AG20443 (cell line): ENCODE results near the gene ERICH6B.

Source experiments
- DNase-seq: peaks from one replicate; pipeline ENCODE4 v3.0.0; 2012; ENCODE audit warnings: low spot score, mixed read lengths

Gene ERICH6B

DNA sequence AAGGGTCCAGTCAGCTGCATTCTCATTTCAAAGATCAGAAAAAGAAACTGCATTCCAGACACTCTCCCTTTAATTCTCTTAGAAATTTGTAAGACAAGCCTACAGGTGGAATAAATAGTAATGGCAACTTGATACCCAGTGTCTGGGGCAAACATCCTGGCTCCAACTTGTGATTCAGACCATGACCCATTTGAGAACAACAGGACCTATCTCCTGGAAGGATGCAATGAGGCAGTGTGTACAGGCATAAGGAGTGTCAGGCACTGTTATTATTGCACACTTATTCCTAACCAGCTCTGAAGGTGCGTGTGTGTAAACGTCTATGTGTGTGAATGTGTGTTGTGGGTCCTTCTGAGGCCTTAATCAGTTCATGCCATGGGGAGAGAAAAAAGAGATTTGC is 13.9 kb downstream of the ERICH6B start:
- DNase-seq = no peak

DNA sequence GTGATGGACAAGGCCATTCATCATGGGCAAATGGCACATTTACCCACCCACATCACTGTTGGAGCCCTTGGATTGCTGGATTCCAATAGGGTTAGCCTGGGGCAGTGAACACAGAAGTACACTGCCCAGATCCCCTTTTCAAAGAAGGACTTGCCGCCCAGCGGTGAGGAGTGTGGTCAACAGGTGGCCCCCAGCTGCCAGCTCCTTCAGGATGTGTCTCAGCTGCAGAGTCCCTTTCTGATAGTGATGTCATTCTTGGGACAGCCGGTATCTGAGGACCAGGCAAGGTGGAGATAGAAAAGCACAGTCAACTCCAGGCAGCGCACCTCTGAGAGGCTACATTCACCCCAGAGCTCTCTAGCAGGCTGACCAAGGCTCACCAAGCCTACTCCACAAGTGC is 16.9 kb downstream of the ERICH6B start:
- DNase-seq = no peak

DNA sequence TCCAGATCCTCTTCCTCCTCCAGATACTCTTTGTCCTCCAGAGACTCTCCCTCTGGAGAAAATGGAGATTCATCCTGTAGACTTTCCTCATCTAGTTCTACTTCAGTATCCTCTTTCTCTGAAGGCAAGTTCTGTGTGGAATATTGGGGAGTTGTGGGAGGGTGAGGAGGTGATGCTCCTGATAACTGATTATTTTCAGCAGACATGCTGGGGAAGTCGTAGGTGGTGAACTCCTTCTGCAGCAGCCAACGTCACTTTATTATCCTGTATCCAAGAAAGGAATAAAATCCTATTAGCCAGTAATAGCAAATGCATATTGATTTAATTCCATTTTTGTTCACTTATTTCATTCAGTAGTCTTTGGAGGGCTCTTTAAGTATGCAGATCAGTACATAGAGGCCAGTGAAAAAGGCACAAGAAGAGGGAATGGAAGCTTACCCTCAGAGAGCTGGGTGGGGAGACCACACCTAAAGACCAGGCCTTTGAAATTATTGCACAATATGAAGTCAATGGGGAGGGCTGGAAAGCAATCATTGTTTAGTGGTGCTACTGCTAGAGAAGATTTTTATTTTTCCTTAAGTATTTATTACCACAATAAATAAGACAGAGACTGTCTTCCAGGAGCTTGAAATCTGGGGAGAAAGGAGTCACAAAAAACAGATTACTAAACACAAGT is 18.6 kb downstream of the ERICH6B start:
- no peak for DNase-seq

DNA sequence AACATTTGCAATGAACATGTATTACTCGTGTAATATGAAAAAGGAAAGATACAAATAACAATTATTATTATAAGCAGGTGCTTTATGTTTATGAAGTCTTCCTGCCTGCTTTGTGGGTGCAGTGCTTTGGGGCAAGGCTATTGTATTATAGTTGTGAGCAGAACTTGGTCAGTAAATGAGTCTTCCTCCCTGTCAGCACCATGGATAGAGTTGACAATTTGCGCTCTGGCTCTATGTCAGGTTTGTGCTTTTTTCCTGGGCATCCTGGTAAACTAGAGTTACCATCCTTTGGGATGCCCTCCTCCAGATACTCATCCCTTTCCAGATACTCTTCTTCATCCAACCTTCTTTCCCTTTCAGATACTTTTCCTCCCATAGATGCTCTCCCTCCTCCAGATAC is 19.6 kb downstream of the ERICH6B start:
- DNase-seq = no peak

DNA sequence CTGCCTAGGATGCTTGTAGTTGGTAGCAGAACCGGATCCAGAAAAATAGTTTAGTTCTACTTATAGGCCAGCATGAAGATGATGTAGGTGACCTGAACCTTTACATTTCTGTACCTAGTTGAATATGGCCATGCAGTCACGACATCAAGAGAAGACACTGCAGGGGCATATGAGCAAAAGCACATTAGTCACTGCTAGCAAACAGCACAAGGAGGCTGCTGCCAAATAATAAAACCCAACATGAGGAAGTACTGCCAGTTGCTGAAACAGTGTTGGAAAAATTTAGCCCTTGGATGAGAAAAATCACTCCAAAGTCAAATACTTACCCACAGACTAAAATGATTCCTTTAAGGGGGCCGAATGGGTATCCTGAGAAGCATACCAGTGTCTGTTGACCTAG is 20.8 kb downstream of the ERICH6B start:
- DNase-seq = no peak

DNA sequence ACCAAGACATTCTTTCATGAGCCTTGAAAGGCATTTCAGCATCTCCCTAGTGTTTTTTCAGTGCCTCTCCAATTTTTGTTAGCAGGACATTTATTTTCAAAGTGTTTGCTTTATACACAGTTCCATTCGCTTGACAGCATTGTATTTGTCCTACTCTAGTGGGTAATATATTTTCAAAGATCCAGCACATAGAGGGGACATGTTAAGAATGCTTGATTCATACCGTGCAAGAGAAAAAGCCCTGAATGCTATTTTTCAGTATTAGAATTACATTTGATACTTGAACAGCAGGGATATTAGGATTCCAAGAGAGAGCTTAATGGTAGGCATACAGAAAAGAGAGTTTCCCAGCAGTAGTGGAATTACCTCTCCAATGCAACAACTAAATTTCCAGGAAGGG is 21.3 kb downstream of the ERICH6B start:
- DNase-seq = no peak

DNA sequence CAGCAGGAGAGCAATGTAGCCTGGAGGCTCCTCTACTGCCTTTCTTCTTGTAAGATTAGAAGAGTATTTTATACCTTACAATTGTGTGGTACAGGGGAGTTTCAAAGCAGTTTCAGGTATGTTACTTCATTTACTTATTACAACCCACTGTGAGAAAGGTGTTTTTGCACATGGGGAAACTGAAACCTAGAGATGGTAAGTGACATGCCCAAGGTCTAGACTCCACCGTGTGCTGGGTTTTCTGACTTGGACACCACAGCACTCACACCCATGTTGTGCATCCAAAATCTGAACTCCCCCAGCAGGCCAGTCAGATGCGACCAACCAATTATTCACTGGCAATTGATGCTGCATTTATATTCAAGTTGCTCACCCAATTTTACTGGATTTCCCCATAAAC is 22.8 kb downstream of the ERICH6B start:
- DNase-seq = no peak

DNA sequence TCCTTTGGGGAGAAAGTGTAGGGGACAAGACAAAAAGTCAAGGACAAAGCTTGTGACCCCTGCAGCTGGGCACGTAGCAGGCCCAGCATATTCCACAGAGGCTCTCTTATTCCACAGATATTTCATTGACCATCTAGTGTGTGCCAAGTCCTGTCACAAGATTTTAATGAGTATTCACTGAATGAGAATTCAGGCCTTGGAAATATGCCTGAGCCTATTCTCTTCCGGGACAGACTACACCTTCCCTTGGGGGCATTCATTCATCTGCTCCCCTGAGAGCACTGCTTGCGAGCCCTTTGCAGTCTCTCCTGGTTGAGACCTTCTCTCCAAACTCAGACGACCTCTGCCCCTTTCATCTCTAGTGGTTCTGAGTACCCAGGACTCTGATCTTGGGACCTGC is 25.5 kb downstream of the ERICH6B start:
- no peak for DNase-seq

DNA sequence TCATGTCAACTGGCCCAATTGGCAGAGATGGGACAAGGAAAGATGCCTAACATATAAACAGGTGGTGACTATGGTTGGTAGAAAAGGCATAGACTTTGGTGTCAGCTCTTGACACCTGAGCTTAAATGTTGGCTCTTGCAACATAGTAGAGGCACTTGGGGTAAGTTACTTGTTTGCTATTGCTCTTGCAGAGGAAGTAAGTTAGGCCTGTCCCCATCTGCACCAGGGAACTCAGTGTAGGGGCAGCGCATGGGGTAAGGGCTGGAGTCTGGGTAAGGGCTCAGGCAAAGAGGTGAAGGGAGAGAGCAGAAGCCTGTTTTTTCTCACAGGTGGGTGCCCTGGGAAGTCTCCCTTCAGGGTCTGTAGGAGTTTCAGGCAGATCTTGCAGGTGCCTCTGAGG is 27.6 kb downstream of the ERICH6B start:
- no peak for DNase-seq

DNA sequence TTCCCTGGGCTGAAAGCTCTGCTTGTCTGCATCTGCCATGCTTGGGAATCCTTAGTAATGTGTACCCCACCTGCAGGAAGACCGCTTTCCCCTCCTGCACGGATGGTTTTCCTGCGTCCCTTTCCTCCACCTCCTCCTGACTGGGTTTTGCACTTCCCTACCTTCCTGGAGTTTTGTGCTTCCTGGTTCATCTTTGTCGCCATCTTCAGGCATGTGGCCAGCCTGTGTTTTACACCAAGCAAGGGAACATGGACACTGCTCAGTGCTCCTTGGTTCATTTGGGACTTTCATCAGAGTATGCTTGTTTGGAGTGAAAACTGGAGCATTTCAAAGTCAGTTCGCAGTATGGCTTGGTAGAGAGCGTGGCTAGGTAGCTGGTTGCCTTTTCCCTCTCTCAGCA is 30.7 kb downstream of the ERICH6B start:
- DNase-seq = no peak

DNA sequence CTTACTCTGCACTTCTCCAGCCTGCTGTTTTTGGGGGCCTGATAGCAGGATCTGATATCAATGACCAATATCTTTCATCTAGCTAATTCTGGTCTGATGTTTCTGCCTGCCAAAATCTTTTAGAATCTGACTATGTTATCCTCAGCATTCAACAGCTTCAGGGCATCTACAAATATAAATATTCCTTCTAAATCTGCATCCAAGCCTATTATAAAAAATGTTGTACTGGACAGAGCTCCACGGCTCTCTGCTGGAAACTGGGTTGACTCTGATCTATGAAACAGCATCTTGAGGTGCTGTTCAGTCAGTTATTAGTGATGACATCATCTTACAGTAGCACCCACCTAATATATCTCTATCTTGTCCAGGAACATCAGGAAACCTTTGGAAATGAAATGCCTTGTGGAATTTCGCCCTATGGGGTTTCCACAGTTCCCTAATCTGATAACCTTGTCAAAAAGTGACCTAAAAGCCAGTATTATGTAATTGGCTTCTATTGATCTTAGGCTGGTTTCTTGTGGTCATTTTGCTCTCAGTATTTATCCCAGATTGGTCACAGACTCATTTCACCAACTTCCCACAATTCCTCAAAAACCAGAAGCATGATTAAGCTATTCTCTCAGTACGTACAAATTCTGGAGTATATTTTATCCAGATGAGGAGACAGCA is 33.0 kb downstream of the ERICH6B start:
- no peak for DNase-seq

DNA sequence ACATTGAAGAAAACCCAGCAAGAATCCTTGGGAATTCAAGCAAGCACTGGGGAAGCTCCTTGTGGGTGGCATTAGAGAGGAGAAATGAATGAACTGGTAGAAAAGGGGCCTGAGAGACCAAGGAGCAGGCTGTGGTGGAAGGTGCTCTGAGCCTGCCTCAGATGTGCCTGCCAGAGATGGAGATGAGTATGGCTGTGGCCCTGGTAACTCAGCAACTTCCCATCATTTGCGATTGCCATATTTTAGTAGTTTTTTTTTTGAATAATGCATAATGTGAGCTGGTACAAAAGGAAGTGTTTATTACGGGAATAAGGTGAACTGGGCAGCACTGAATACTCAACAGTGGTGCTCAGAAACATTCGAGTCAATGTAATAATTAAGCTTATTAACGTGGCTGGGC is 39.1 kb downstream of the ERICH6B start:
- DNase-seq = no peak

DNA sequence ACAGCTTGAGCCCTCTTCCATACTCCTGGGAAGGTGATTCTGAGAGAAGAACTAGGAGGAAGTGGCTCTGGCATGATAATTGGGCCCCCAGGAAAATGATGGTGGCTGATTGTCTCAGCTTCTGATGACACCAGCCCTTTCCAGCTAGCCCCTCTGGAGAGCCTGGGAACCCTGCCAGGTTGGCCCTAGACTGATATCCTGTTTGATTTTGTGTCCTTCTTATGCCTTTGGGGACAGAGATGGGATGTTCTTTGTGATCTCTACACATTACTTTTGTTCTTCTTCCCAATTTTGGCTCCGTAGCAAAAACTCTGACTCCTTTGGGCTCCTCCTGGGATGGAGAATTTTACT is 39.7 kb downstream of the ERICH6B start:
- DNase-seq = no peak

DNA sequence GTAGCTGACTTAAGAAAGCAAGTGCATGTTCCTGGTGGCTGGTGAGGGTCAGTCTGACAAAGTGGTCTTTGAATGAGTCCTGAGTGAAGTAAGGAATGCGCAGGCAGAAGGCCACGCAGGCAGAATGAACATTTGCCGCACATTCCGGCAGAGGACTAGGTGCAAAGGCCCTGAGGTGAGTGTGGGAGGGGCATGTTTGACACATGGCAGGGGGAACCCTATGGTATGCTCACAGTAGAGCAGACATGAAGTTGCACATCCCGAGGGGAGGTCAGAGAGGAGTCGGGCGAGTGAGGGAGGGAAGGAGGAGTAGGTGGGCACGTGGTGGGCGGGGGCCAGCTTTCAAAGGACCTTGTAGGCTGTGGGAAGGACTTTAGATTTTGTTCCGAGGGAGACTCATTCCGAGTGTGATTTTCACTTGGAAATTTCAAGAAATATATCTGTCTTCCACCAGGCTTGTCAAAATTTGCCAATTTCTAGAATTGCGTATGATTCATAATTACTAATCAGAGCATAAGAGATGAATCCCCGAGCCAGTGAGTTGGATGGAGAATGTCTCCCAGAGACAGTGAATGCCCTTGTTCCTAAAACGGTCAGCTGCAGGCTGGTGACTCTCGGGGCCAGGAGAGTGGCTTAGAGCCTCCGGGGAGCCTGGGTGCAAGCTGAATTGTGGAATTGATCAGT is 40.3 kb downstream of the ERICH6B start:
- DNase-seq = no peak

DNA sequence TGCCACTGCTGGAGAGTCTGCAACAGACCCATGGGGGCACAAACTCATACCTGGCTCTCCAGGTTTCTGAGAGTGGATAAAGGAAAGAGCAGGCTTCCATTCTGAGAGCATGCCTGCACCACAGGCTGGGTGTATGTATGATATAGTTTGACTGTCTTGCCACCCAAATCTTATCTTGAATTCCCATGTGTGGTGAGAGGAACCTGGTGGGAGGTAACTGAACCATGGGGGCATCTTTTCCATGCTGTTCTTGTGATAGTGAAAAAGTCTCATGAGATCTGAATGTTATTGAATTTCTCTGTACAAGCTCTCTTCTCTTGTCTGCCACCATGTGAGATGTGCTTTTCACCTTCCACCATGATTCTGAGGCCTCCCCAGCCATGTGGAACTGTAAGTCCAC is 50.2 kb downstream of the ERICH6B start:
- no peak for DNase-seq

DNA sequence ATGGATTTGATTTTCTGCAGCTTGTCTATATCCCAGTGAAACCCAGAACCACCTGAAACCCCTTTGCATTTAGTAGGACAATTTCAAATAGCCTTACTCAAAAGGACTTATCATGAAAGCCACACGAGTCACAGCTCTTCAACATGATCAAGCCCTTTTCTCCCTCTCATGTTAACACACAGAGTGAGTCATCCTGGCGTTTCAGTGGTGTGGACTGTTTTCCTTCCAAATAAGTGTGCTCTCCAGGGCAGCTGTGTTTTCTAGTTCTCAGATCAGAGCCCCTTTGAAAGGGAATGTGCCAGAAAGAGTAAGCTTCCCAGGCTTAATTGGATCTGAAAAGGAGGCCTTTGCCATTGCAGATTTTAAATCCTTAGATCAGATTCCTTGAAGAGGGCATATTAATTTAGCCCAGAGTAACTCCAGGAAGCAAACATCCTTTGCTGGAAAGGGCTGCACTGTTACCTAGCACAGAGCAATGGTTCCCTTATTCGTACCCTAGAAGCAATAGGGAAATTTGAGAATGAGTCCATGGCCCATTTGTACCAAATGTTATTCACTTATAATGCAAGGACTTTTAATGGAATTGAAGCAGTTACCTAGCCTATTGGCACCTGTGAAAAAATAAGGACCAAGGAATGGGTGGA is 51.3 kb downstream of the ERICH6B start:
- peak; percentile 55 for DNase-seq

DNA sequence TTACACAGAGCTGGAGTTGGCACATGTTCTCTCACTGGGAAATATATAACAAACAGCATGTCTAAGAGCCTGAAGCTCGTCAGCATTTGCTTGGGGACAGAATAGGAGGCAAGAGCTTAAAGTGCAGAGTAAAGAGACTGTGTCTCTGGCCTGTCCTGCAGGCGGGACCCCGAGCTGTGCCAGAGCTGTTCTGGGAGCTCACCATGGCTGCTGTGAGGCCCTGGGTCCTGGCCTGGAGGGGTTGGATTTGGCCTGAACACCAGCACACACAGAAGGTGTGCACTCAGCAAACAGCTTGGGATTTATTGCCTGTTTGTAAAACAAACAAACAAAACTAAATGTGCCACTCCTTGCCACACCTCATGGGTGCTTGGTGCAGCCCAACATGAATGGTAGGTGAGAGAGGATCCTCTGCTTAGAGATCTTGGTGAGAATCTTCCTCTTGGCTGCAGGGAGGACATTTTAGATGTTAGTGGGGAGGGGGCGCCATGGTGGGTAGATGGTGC is 60.9 kb downstream of the ERICH6B start:
- no peak for DNase-seq

DNA sequence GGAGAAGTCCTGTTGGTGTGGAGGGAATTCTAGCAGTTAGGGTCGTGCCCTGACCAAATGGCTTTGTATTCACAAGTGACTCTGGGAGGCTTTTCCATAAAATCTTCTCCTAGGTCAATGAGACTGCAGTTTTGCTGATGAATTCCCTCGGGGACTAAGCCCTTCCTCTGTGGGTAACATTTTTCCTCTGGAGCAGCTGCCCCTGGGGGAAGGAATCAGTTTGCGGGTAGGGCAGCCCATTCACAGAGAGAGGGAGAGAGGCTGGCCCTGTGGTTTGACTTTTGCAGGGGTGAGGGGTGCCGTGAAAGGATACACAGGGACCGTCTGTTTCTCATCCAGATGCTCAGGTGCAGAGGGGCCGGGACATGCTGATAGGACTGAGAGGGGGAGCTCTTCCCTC is 67.3 kb downstream of the ERICH6B start:
- DNase-seq = no peak

DNA sequence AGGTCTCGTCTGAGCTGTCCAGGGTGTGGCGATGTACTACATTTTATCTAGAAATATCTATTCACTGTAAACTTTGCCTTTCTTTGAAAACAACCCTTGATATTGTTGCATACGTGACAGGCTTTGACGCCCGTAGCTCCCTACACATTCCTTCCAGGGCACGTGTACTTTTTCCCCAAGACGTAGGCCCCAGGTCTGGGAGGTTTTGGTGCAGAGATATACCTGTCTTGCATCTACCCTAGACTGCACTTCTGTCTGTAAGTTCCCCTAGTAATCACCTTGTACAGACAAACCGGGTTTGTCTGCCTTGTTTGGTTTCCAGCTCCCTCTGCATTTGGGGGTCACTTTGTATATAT is 69.2 kb downstream of the ERICH6B start:
- DNase-seq = no peak

DNA sequence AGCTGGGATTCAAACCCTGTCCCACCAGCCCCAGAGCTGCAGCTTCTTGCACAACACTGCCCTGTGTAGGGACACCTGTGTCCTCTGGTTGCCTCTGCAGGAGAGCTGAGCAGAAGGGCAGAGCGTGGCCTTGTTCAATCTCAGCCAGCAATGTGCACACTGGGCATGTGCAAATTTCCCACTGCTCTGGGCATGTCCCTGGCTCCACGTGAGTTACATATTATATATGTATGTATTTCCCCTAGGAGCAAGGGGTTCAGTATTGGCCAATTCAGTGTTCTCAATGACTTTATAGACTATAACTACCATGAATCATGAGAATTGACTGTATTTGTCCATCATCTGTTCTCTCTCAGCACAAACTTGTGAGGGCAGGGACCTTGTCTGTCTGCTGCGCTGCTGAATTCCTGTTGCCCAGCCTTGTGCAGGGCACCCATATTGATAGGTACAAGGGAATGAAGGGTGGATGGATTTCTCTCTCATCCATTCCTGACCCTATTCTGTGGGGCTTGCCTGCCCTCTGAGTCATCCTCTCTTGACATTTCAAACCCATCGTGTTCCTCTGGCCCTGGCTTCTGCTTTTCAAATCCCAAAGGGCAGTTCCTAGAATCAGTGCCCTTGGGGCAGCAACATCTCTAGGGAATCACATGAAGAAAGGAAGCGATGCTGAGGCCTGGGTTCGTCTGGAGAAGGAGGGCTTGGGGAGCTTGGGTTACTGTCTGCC is 69.7 kb downstream of the ERICH6B start:
- DNase-seq = no peak

DNA sequence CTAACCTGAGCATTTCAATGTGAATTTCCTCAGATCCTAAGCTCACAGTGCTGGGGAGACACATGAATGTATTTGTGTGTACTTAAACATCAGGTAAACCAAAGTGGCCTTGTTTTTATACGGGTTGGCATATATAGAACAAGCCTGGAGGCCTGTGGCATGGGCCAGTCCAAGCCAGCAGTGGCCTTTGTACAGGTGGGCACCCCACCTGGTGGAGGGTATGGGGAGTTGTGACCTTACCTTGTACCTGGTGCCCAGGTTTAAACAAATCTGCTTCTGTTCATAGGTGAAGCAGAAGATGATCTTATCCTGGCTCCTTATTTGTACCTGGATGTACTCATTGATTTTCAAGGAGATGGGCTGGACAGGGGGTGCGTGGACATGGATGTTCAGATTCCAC is 71.0 kb downstream of the ERICH6B start:
- DNase-seq = no peak

DNA sequence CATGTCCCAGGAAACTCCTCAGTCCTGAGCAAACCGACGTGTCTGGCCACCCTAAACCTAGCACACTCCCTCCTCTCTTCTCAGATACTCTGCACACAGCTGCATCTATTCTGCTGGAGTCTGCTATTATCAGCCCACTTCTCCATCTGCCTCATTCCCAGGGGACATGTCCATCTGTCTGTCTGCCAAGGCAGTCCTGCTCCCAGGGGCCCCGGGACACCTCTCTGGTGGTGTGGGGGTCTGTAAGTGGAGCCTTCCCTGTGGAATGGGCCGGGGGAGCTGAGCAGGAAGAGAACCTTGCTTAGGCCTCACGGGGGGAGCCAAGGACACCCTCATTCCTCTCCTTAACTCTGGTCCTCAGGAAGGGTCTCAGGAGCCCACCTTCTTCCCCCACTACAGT is 72.7 kb downstream of the ERICH6B start:
- DNase-seq = no peak
